GM18907 (cell line): ENCODE data around the gene BBS9.

Experiments used
- ATAC-seq: cut with Tn5 transposase; IDR thresholded peaks from one replicate; pipeline ENCODE4 v1.9.1; 2021; ENCODE audit warnings: mild to moderate bottlenecking, moderate library complexity; ENCODE audit not compliant: unreplicated experiment

The BBS9 gene

GRCh38 chr7:33351709-33352108 is 222.3 kb downstream of the BBS9 start:
- ATAC-seq, result no peak

- no peak for ATAC-seq
Observed at GRCh38 chr7:33354201-33354600, 224.8 kb downstream of the BBS9 start.

GRCh38 chr7:33355386-33355785 is 226.0 kb downstream of the BBS9 start:
- no peak for ATAC-seq

GRCh38 chr7:33356336-33356735 is 227.0 kb downstream of the BBS9 start:
- no peak for ATAC-seq

- ATAC-seq, result no peak
Observed at GRCh38 chr7:33357846-33358245, 228.5 kb downstream of the BBS9 start.

- no peak for ATAC-seq
Observed at GRCh38 chr7:33369888-33370287, 240.5 kb downstream of the BBS9 start.

GRCh38 chr7:33373195-33373594 is 243.8 kb downstream of the BBS9 start:
- ATAC-seq, result no peak

GRCh38 chr7:33379891-33380525 is 250.6 kb downstream of the BBS9 start:
- no peak for ATAC-seq

GRCh38 chr7:33388332-33388731 is 259.0 kb downstream of the BBS9 start:
- no peak for ATAC-seq

- no peak for ATAC-seq
Observed at GRCh38 chr7:33392148-33392547, 262.8 kb downstream of the BBS9 start.

GRCh38 chr7:33393770-33394169 is 264.4 kb downstream of the BBS9 start:
- ATAC-seq, result no peak

GRCh38 chr7:33395340-33395739 is 266.0 kb downstream of the BBS9 start:
- no peak for ATAC-seq

- no peak for ATAC-seq
Observed at GRCh38 chr7:33399528-33400213, 270.3 kb downstream of the BBS9 start.

- no peak for ATAC-seq
Observed at GRCh38 chr7:33400214-33400538, 270.8 kb downstream of the BBS9 start.

- no peak for ATAC-seq
Observed at GRCh38 chr7:33410266-33410665, 280.9 kb downstream of the BBS9 start.

- no peak for ATAC-seq
Observed at GRCh38 chr7:33411020-33411419, 281.7 kb downstream of the BBS9 start.

GRCh38 chr7:33412331-33412730 is 283.0 kb downstream of the BBS9 start:
- ATAC-seq, result no peak

GRCh38 chr7:33418251-33418701 is 288.9 kb downstream of the BBS9 start:
- no peak for ATAC-seq

GRCh38 chr7:33420311-33420940 is 291.1 kb downstream of the BBS9 start:
- no peak for ATAC-seq

- ATAC-seq, result no peak
Observed at GRCh38 chr7:33421429-33421828, 292.1 kb downstream of the BBS9 start.

- no peak for ATAC-seq
Observed at GRCh38 chr7:33422141-33422540, 292.8 kb downstream of the BBS9 start.
